HG02642 (cell line): ENCODE results near the gene PPP2R5D.
A peak's percentile ranks its signal among the peaks of the same experiment; 100 is the strongest.
"Not testable (repeated sequence)": the region's sequence is repeated elsewhere in the genome, so short reads cannot be mapped to it uniquely, and the experiment has no call there.

ENCODE experiments used
- ATAC-seq: cut with Tn5 transposase; IDR thresholded peaks from one replicate; pipeline ENCODE4 v1.9.1; 2021; ENCODE audit warnings: mild to moderate bottlenecking; ENCODE audit not compliant: unreplicated experiment, poor library complexity

PPP2R5D gene

DNA sequence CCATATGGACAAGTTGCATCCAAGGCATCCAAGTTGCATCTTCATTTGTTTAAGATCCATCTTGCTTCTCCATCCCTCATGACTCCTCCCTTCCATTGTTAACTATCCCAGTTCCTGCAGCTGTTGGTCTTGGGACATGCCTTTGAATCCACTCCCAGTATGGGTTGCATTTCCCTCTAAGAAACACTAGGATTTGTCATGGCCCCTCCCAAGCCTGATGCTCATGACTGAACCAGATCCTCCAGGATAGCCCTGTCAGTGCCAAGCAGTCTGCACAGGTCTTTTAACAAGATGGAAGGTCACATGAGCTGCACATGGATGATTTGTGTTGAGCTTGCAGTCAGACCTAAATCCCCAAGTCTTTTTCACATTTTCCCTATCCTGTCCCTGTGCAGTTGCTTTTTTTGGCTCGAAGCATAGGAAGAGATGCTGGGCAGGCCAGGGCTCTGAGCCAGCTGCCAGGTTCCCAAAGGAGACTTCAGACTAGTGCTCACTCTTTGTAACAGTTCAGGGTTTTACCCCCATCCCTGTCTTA is 4.2 kb downstream of the PPP2R5D start:
- ATAC-seq = no peak

DNA sequence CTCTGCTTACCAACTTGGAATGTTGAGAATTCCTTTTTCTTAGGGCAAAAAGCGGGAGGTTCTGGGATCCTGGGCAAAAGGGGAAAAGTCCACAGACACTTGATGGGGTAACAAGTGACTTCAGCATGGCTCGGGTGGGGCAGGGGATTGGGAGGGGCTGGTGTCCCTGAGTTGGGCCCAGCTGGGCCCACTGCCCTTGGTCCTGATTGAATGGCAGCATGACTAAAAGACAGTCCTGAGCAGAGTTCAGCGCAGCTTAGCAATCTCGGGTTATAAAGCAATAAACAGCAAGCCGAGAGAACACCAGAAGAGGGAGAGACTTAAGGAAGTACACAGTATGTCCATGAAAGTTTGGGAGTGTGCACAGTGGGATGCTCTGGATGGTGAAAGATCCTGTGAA is 5.6 kb downstream of the PPP2R5D start:
- ATAC-seq = no peak

DNA sequence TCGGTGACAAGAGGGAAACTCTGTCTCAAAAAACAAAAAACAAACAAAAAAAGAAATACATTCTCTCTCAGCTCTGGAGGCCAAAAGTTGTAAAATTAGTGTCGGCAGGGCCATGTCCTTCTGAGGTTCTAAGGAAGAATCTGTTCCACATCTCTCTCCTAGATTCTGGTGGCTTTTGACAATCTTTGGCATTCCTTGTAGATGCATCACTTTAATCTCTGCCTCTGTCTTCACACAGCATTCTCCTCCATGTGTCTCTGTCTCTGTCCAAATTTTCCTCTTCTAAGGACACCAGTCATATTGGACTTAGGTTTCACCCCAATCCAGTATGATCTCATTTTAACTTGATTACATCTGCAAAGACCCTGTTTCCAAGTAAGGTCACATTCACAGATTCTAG is 9.1 kb downstream of the PPP2R5D start:
- ATAC-seq = no peak

DNA sequence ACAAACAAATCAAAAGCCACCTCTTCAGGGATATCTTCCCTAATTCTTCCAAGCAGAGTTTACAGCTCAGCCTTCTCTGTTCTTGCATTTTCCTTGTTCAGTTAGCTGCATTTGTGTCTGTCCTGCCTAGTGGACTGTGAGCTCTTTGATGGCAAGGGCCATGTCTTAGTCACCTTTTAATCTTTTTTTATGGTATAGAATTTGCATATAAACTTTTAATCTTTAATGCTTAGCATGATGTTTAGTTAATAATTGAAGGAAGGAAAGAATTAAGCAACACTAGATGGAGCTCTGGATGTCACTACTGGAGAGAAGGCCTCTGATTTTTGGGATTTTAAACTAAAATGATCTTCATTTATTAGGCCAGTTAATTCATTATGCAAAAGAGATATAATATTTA is 12.1 kb downstream of the PPP2R5D start:
- ATAC-seq = no peak

DNA sequence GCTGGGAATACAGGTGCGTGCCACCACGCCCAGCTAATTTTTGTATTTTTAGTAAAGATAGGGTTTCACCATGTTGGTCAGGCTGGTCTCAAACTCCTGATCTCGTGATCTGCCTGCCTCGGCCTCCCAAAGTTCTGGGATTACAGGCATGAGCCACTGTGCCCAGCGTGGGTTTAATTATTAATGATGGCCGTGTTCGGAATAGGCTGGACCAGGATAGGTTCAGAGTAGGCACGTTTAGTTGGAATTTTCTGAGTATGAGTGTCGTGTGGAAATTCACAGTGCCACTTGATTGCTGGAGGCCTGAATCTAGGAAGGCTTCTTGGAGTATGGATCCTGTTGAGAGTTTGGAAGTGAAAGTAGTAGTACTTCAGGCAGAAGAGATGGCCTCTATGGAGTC is 13.8 kb downstream of the PPP2R5D start:
- ATAC-seq = not testable (repeated sequence)

DNA sequence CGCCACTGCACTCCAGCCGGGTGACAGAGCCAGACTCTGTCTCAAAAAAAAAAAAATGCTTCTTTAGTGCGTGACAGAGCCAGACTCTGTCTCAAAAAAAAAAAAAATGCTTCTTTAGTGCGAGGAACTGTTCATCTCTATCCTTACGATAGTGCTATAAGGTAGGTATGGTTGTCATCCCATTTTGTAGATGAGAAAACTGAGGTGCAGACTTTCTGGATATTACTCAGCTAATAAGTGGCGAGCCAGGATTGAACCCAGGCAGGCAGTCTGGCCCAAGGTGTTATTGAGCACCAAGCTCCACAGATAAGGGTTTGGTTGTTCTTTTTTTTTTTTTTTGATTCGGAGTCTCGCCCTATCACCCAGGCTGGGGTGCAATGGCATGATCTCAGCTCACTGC is 17.5 kb downstream of the PPP2R5D start:
- ATAC-seq = no peak

DNA sequence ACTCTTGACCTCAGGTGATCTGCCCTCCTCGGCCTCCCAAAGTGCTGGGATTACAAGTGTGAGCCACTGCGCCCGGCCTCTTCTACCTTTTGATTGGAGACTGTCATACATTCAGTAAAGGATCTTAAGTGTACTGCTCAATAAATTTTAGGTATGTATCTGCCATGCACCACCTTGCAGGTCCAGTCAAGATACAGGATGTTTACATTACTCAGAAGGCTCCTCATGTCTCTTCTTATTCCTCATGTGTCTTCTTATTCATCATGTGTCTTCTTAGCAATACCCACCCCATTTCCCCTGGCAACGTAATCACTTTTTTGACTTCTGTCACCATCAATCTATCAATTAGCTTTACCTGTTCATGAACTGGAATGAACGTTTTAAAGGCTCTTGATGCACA is 21.5 kb downstream of the PPP2R5D start:
- no peak for ATAC-seq

DNA sequence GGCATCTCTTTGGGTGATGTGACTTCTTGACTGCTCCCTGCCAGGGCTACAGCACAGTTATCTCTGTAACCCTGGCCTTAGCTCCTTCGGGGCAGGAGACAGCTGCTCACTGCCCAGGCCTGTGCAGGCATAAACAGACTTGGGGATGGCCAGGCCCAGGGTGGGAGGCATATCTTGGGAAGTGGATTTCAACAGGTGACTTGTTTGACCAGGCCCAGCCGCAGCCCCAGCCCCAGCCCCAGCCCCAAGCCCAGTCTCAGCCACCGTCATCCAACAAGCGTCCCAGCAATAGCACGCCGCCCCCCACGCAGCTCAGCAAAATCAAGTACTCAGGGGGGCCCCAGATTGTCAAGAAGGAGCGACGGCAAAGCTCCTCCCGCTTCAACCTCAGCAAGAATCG is 21.9 kb downstream of the PPP2R5D start:
- no peak for ATAC-seq

DNA sequence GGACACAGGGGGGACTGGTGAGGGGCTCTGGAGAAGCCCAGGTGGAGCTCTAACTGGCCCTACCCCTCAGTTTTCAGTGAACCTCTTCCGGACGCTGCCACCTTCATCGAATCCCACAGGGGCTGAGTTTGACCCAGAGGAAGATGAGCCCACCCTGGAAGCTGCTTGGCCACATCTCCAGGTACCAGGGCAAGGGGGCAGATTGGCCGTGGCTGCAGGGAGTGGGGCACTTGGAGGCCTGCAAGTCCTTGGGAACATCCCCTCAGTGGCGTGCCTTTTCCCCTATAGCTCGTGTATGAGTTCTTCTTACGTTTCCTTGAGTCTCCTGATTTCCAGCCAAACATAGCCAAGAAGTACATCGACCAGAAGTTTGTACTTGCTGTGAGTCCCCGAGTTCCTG is 22.8 kb downstream of the PPP2R5D start:
- ATAC-seq = no peak

DNA sequence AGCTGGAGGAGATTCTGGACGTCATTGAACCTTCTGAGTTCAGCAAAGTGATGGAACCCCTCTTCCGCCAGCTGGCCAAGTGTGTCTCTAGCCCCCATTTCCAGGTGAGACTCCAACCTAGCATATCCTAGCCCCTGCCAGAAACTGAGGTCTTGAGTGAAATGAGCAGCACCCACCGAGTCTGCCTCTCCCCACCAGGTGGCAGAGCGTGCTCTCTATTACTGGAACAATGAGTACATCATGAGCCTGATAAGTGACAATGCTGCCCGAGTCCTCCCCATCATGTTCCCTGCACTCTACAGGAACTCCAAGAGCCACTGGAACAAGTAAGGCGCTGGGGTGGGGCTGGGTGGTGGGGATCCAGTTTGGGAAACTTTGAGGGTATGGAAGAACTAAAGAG is 24.8 kb downstream of the PPP2R5D start:
- no peak for ATAC-seq

DNA sequence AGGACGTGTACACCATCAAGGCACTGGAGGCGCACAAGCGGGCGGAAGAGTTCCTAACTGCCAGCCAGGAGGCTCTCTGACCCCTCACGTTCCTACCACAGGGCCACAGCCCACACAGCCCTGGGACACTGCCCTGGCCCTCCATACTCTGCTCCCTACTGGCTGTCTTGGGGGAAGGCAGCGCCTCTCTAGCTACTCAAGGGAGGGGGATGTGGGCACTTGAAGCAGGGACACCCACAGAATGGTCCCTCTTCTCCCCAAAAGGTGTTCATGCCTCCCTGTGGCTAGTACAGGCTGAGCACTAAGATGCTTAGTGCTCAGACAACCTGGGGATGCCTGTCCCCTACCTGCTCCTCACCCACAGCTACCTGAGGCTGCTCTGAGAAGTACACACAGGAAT is 26.8 kb downstream of the PPP2R5D start:
- ATAC-seq = no peak

DNA sequence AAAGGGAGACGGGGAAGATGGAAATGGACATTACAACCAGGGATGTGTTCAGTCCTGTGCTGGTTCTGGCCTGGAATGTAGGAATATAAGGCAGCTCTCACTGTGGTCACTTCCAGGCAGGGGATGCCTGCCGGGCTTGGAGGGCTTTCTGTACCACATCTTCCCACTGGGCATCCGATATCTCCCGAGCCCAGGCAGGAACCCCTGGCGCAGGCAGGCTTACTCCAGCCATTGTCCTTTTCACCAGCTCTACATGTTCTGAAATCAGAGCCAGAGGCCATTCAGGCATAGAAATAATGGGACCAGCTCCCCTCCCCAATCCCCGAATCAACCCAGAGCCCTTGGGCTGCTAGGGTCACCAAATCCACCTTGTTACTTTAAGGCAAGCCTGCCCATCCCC is 28.0 kb downstream of the PPP2R5D start:
- ATAC-seq = no peak

DNA sequence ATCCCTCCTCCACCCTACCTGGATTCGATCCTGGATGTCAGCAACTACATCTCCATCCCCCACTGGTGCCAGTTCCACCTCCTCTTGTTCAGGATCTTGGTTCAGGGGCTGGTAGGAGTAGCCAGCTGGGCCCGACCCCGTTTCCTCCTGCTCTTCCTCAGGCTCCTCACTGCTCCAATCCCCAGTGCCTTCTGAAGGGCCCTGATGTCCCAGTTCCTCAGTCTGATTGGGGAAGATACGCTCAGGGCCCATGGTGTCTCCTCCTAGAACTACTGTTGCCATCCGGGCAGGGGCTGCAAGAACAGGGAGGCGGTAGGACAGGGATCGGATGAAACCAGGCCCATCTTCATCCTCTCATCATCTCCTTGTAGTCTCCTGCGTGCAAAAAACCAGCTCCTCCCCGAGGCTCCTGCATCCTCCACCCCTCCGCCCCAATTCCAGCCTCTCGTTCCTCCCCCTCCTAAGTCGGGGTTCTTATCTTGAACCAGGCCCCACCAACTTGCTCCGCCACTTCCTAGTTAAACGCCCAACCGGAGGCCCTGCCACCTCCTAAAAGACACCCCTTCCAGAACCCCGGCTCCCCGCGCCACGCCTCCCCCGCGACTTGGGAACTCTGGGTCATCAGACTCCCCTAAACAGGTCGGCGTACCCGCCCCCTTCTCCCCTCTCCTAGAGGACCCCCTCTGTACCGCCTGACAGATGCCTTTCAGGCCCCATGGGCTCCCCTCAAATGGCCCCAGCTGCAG is 28.9 kb downstream of the PPP2R5D start:
- ATAC-seq = no peak

DNA sequence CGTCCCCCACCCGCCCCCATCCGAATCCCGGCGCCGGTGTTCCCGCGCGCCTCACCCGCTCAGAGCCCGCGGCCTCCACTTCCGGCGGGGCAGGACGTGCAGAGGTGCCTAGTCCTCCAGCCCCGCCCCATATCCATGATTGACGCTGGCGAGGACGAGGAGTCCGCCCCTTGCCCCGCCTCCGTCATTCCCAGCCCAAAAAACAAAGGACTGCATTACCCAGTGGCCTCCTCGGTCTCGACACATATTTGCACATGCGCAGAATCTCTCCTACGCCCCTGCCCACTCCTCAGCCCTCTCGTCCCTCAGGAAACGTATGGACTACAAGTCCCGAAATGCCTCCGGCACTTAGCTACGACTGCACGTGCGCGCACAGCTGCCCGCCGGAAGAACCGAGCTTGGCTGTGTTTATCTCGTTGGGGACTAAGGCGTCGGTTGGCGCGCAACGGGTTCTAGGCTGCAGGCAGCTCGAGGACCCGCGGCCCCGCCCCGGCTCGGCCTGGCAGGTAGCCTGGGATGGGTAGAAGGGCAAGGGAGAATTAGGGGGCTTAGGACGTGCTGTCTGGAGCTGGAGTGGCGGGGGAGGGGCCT is 29.6 kb downstream of the PPP2R5D start, which contains the start of the genes KLHDC3 and MEA1:
Gene KLHDC3 (plus strand): TSS at position 407 of the 591 bp plus-strand sequence. CDS start 2,944 bp downstream, outside the sequence.
Gene MEA1 (minus strand): TSS at position 104 of the 591 bp plus-strand sequence. CDS start 133 bp downstream, outside the sequence.
- peak; percentile 95 for ATAC-seq

DNA sequence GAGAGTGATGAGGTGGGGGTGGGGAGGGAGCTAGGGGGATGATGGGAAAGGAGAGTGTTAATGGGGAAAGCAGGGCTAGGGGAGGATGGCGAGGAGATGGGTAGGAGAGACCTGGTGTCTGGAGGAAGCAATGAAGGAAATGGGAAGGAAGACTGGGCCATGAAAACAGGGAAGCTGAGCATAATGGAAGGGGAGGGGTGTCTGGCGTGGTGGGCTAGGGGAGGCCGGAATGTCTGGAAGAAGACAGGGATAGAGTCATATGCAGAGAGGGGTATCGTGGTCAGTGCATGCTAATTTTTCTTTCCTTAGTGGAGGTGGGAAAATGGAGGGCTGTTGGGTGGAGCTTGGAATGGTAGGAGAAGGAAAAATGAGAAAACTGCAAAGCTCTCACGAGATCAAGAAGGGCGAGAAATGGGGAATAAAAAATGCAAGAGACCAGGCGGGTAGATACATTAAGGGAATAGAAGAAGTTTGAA is 30.1 kb downstream of the PPP2R5D start:
- ATAC-seq = no peak

DNA sequence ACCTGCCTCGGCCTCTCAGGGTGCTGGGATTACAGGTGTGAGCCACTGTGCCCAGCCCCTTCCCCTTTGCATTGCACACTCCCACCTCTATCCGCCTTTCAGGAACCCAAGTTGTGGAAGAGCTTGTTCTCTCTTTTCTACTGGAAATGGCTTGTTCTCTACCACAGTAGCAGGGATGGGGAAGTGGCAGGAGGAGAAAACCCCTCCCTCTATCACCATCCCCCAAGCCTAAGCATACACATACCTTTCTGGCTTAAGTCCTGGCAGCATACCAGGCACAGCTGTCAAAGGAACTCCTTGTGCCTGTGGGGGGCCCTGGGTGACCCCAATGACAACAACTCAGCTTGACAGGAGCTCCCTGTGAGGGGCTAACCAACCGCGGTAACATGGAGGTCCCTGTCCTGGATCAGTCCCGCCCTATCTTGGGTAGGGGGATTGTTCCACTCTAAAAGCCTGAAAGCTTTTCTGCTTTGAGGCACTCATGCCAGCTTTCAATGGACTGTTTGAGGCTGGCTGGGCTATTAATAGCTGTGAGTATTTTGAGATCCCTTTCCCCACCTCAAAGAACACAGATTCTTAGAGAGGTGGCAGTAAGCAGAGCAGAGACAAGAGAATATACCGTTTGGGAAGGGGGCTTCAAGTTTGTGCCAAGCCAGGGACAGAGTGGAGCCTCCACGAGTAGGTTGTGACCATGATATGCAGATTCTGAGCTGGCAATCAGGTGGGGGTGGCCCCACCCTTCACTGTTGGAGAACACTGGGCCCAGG is 32.0 kb downstream of the PPP2R5D start:
- no peak for ATAC-seq

DNA sequence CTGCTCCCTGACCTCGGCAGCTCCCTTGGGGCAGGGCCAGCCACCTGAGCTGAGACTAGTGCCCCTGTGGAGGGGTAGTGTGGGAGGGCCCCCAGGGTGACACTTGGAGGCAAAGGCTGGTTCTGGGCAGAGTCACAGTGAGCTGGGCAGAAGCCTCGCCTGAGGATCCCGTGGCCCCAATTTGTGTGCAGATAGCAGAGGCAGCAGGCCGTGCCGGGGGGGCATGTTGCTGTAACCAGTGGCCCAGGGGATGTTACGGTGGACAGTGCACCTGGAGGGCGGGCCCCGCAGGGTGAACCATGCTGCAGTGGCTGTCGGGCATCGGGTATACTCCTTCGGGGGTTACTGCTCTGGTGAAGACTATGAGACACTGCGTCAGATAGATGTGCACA is 32.6 kb downstream of the PPP2R5D start:
- no peak for ATAC-seq

DNA sequence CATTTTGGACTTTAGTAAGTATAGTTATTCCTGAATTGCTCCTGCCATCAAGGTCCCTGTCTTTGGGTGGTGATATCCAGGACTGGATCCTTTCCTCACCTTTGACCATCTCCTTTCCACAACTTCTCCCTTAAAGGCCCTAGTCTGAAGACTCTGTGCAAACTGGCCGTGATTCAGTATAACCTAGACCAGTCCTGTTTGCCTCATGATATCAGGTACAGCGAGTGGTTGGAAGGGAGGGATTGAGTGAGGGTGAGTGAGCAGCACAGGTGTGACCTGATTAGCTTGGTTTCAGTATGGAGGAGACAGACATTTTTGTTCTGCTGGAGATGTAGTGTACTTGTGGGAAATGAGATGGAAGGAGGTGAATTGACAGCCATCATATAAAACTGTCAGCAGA is 34.8 kb downstream of the PPP2R5D start:
- ATAC-seq = no peak

DNA sequence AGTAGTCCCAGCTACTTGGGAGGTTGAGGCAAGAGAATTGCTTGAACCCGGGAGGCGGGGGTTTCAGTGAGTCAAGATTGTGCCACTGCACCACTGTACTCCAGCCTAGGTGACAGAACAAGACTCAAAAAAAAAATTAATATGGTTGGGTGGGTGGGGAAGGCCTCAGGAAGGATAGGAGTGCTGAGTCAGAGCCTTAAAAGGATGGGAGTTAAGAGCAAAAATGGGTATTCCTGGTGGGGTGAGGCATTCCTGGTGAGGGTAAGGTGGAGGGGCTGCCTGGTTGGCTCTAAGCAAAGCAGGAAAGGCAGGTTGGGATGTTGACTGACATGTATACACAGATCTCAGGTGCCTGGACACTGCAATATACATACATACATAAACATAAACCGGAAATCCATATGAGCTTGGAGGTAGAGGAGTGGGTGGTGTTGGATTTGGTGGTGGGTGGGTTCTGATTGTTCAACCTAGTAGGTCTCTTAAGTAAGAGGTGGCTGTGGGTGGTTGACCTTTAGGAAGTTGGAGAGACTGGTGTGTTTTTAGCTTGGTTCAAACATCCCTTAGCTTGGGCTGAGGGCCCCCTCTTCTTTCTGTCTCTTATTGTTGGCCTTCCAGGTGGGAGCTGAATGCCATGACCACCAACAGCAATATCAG is 35.8 kb downstream of the PPP2R5D start:
- no peak for ATAC-seq

DNA sequence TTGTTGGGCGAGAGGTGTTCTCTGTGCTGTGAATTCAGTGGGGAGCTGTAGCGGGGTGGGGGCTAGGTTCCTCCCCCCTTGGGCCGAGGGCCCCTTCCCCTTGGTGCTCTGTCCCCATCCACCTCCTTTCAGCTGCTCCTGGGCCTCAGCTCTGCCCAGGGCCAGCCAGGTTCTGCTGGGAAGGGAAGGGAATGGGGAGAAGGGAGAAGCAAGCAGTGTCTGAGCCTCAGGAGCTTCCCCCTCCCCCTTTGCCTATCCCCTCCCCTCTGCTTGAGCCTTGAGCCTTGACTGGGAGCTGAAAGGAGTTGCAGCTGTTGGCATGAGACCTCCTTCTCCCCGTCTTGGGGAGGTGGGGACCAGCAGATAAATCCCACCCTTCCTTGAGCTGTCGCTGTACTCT is 36.5 kb downstream of the PPP2R5D start:
- no peak for ATAC-seq
